ENCODE measurements around the gene PLXNA4.

The PLXNA4 gene

GRCh38 chr7:132115028-132115427 lies 461.2 kb downstream of the PLXNA4 start:
- H2AFZ ChIP-seq (ENCODE audit: low read length): no peak overlapping the region
- H3K36me3 ChIP-seq (ENCODE audit: insufficient read depth, low read length): no peaks in the 10 kb centered on the region
- H3K4me2 ChIP-seq (ENCODE audit: low read length): no peak overlapping the region
- H3K4me1 ChIP-seq (ENCODE audit: insufficient read depth, low read length, severe bottlenecking): no peaks in the 10 kb centered on the region
- H3K9me3 ChIP-seq (ENCODE audit: low read length): no peaks in the 10 kb centered on the region
- no peaks in the 10 kb centered on the region for H3K9me2 ChIP-seq (ENCODE audit: low read depth, low read length)
- no peaks in the 10 kb centered on the region for H3F3A ChIP-seq (ENCODE audit: insufficient read depth, low read length)
- TF ChIP-seq, protein P1, sequence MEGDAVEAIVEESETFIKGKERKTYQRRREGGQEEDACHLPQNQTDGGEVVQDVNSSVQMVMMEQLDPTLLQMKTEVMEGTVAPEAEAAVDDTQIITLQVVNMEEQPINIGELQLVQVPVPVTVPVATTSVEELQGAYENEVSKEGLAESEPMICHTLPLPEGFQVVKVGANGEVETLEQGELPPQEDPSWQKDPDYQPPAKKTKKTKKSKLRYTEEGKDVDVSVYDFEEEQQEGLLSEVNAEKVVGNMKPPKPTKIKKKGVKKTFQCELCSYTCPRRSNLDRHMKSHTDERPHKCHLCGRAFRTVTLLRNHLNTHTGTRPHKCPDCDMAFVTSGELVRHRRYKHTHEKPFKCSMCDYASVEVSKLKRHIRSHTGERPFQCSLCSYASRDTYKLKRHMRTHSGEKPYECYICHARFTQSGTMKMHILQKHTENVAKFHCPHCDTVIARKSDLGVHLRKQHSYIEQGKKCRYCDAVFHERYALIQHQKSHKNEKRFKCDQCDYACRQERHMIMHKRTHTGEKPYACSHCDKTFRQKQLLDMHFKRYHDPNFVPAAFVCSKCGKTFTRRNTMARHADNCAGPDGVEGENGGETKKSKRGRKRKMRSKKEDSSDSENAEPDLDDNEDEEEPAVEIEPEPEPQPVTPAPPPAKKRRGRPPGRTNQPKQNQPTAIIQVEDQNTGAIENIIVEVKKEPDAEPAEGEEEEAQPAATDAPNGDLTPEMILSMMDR (IDR thresholded peaks at IDR 0.05; ENCODE audit: low read length): no peak
- no peak for TF ChIP-seq EZH2 (IDR thresholded peaks at IDR 0.05; ENCODE audit: borderline replicate concordance, low read length)
- H3K9ac ChIP-seq (ENCODE audit: low read length): no peak overlapping the region
- H4K20me1 ChIP-seq (ENCODE audit: insufficient read depth, low read length): no peaks in the 10 kb centered on the region
- H3K27ac ChIP-seq (ENCODE audit: low read depth, low read length, poor library complexity, severe bottlenecking): no peak overlapping the region
- no peaks in the 10 kb centered on the region for H3K27me3 ChIP-seq (ENCODE audit: insufficient read depth, low read length)
- no peaks in the 10 kb centered on the region for H3K79me2 ChIP-seq (ENCODE audit: insufficient read depth, low read length)
- H3K4me3 ChIP-seq (ENCODE audit: low read depth, low read length, poor library complexity, severe bottlenecking): no peak overlapping the region

- no peaks in the 10 kb centered on the region for H3K79me2 ChIP-seq (ENCODE audit: insufficient read depth, low read length)
- H3K9ac ChIP-seq (ENCODE audit: low read length): no peak overlapping the region
- H3F3A ChIP-seq (ENCODE audit: insufficient read depth, low read length): no peaks in the 10 kb centered on the region
- no peaks in the 10 kb centered on the region for H3K27me3 ChIP-seq (ENCODE audit: insufficient read depth, low read length)
- H4K20me1 ChIP-seq (ENCODE audit: insufficient read depth, low read length): no peaks in the 10 kb centered on the region
- no peaks in the 10 kb centered on the region for H3K9me2 ChIP-seq (ENCODE audit: low read depth, low read length)
- H3K27ac ChIP-seq (ENCODE audit: low read depth, low read length, poor library complexity, severe bottlenecking): no peak overlapping the region
- TF ChIP-seq, protein P1 (IDR thresholded peaks at IDR 0.05; ENCODE audit: low read length): no peak
- TF ChIP-seq EZH2 (IDR thresholded peaks at IDR 0.05; ENCODE audit: borderline replicate concordance, low read length): no peak
- no peaks in the 10 kb centered on the region for H3K9me3 ChIP-seq (ENCODE audit: low read length)
- no peaks in the 10 kb centered on the region for H3K4me1 ChIP-seq (ENCODE audit: insufficient read depth, low read length, severe bottlenecking)
- no peak overlapping the region for H3K4me3 ChIP-seq (ENCODE audit: low read depth, low read length, poor library complexity, severe bottlenecking)
- H2AFZ ChIP-seq (ENCODE audit: low read length): no peak overlapping the region
- H3K4me2 ChIP-seq (ENCODE audit: low read length): no peak overlapping the region
- H3K36me3 ChIP-seq (ENCODE audit: insufficient read depth, low read length): no peaks in the 10 kb centered on the region
Observed at GRCh38 chr7:132114411-132114810, 461.9 kb downstream of the PLXNA4 start.

- Histone ChIP-seq H3K36me3 (ENCODE audit: insufficient read depth, low read length) (no peaks in the 10 kb centered on the region), H3K4me2 (ENCODE audit: low read length) (no peak overlapping the region), H3K79me2 (ENCODE audit: insufficient read depth, low read length) (no peaks in the 10 kb centered on the region), H3K9me2 (ENCODE audit: low read depth, low read length) (no peaks in the 10 kb centered on the region), H2AFZ (ENCODE audit: low read length) (no peak overlapping the region), H3K27ac (ENCODE audit: low read depth, low read length, poor library complexity, severe bottlenecking) (no peak overlapping the region), H3K27me3 (ENCODE audit: insufficient read depth, low read length) (no peaks in the 10 kb centered on the region), H3F3A (ENCODE audit: insufficient read depth, low read length) (no peaks in the 10 kb centered on the region), H4K20me1 (ENCODE audit: insufficient read depth, low read length) (no peaks in the 10 kb centered on the region), H3K4me1 (ENCODE audit: insufficient read depth, low read length, severe bottlenecking) (no peaks in the 10 kb centered on the region), H3K9me3 (ENCODE audit: low read length) (no peaks in the 10 kb centered on the region), H3K9ac (ENCODE audit: low read length) (no peak overlapping the region), H3K4me3 (ENCODE audit: low read depth, low read length, poor library complexity, severe bottlenecking) (no peak overlapping the region)
- TF ChIP-seq EZH2 (IDR thresholded peaks at IDR 0.05; ENCODE audit: borderline replicate concordance, low read length): no peak
- TF ChIP-seq, protein P1 (IDR thresholded peaks at IDR 0.05; ENCODE audit: low read length): no peak
Observed at GRCh38 chr7:132113536-132114371, 462.5 kb downstream of the PLXNA4 start.
